Mesothelial cell of epicardium (in vitro differentiated cells): ENCODE results near the gene PTGER4. TPM values are rescaled to one million over a fixed set of nuclear protein-coding genes. Genes with fewer than 3 reads are reported as not detected.
"Not testable (repeated sequence)": the region's sequence is repeated elsewhere in the genome, so short reads cannot be mapped to it uniquely, and the experiment has no call there.

ENCODE experiments used
- DNase-seq, 2 experiments: peaks; one replicate each; pipeline ENCODE4 v3.0.0; 2021; ENCODE audit warnings: low spot score in 2 of 2; ENCODE audit not compliant: unreplicated experiment in 2 of 2
- H3K27ac Mint-ChIP-seq: 2 replicates; pipeline ENCODE4 v1.8.0; 2021; ENCODE audit warnings: mixed read lengths
- H3K27me3 Mint-ChIP-seq: 2 replicates; pipeline ENCODE4 v1.8.0; 2021; ENCODE audit warnings: low read depth, mixed read lengths
- H3K36me3 Mint-ChIP-seq: 2 replicates; pipeline ENCODE4 v1.8.0; 2021; ENCODE audit warnings: mixed read lengths
- H3K4me1 Mint-ChIP-seq: 2 replicates; pipeline ENCODE4 v1.8.0; 2021; ENCODE audit warnings: mixed read lengths
- H3K4me3 Mint-ChIP-seq: 2 replicates; pipeline ENCODE4 v1.8.0; 2021; ENCODE audit warnings: mild to moderate bottlenecking, moderate library complexity, mixed read lengths
- H3K9me3 Mint-ChIP-seq: 2 replicates; pipeline ENCODE4 v1.8.0; 2021; ENCODE audit warnings: mixed read lengths
- CTCF ChIP-seq: fragments of 200-600 bp; sonication (generic); IDR thresholded peaks from one replicate; pipeline ENCODE4 v1.5.0; 2021; ENCODE audit warnings: antibody characterized with exemption; ENCODE audit not compliant: unreplicated experiment
- total RNA-seq: library from RNA; stranded (reverse); gene quantifications from 3 replicates; pipeline ENCODE4 v1.2.1, GENCODE V29; 2021

Gene PTGER4
- total RNA-seq = 40.0 to 48.1 TPM (median 42.0 TPM) in 3 replicates

- Mint-ChIP-seq H3K9me3 (no peaks in the 10 kb centered on the region), H3K27ac (peak within 1 kb of the TSS; percentile 98), H3K4me3 (peak within 1 kb of the TSS; percentile 75), H3K36me3 (peaks cover 3% of the 10 kb centered on the region), H3K4me1 (peaks cover 62% of the 10 kb centered on the region), H3K27me3 (peaks cover 29% of the 10 kb centered on the region)
- TF ChIP-seq CTCF = no peak
- peak; percentile 26 to 45 for DNase-seq
Measured at GRCh38 chr5:40679913-40680681, at the start of gene PTGER4. TSS of gene PTGER4 (plus strand) at chr5:40679915. CDS start at chr5:40680994, 1,079 bp downstream.

GRCh38 chr5:40630126-40630525, 49.6 kb upstream of the PTGER4 start:
- TF ChIP-seq CTCF = no peak
- peaks cover under 1% of the 10 kb centered on the region for H3K36me3 Mint-ChIP-seq
- H3K27me3 Mint-ChIP-seq = no peaks in the 10 kb centered on the region
- no peak overlapping the region for H3K4me3 Mint-ChIP-seq
- H3K9me3 Mint-ChIP-seq = peaks cover 7% of the 10 kb centered on the region
- H3K4me1 Mint-ChIP-seq = no peaks in the 10 kb centered on the region
- no peak overlapping the region for H3K27ac Mint-ChIP-seq
- DNase-seq = no peak

GRCh38 chr5:40631236-40631635, 48.5 kb upstream of the PTGER4 start:
- Mint-ChIP-seq H3K27me3 (no peaks in the 10 kb centered on the region), H3K36me3 (peaks cover 2% of the 10 kb centered on the region), H3K27ac (no peak overlapping the region), H3K4me1 (no peaks in the 10 kb centered on the region), H3K4me3 (no peak overlapping the region), H3K9me3 (peaks cover 14% of the 10 kb centered on the region)
- DNase-seq = no peak
- TF ChIP-seq CTCF = no peak

- TF ChIP-seq CTCF = no peak
- H3K27me3 Mint-ChIP-seq = no peaks in the 10 kb centered on the region
- H3K4me1 Mint-ChIP-seq = no peaks in the 10 kb centered on the region
- no peak overlapping the region for H3K27ac Mint-ChIP-seq
- no peak for DNase-seq
- H3K36me3 Mint-ChIP-seq = peaks cover 12% of the 10 kb centered on the region
- H3K9me3 Mint-ChIP-seq = peaks cover 39% of the 10 kb centered on the region
- H3K4me3 Mint-ChIP-seq = no peak overlapping the region
Measured at GRCh38 chr5:40634154-40634553, 45.6 kb upstream of the PTGER4 start.

GRCh38 chr5:40634593-40634992, 45.1 kb upstream of the PTGER4 start:
- no peak for TF ChIP-seq CTCF
- Mint-ChIP-seq H3K27me3 (no peaks in the 10 kb centered on the region), H3K36me3 (peaks cover 13% of the 10 kb centered on the region), H3K27ac (no peak overlapping the region), H3K9me3 (peaks cover 43% of the 10 kb centered on the region), H3K4me1 (no peaks in the 10 kb centered on the region), H3K4me3 (no peak overlapping the region)
- no peak for DNase-seq

- Mint-ChIP-seq H3K9me3 (peaks cover 56% of the 10 kb centered on the region), H3K36me3 (peaks cover 13% of the 10 kb centered on the region)
- not testable (repeated sequence) for H3K4me3 Mint-ChIP-seq, DNase-seq, H3K27me3 Mint-ChIP-seq, H3K27ac Mint-ChIP-seq, H3K4me1 Mint-ChIP-seq
Measured at GRCh38 chr5:40639531-40639930, 40.2 kb upstream of the PTGER4 start.
